Measurements from ENCODE around the gene SLC38A8.

Gene SLC38A8

DNA sequence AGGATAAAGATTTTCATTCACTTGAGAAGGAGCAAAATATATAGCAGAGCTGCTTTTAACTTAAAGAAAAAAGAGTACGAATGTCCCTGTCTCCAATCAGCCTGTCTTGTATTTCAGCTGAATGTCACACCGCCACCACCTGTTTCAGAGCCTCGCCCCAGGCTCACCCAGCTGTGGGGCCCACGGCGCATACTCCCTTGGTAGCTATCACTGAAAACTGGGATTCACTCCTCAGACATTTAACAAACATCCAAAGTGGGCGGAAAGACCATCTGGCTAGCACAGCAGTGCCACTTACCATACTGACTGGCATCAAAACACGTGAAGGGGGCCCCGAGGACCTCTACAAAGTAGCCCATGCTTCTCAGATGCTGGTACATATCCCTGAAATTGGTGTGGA lies 25.4 kb upstream of the SLC38A8 start:
- no peak for DNase-seq

DNA sequence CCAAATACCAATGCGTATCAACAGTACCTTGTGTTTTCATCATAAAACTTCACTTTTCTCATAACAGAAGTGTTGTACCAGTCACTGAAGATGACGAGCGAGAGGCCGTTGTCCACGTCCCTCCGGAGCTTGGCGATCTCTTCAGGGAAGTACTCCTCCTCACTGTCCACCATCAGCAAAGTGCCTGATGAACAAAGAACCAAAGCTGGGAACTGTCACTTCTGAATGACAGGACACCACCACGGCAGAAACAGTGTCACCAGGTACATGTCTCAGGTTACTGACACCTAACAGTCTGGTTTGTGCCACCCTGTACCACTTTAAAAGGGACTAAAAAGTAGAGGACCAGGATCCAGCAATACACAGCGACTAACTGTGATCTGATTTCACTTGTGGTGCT lies 25.0 kb upstream of the SLC38A8 start:
- DNase-seq, result no peak

DNA sequence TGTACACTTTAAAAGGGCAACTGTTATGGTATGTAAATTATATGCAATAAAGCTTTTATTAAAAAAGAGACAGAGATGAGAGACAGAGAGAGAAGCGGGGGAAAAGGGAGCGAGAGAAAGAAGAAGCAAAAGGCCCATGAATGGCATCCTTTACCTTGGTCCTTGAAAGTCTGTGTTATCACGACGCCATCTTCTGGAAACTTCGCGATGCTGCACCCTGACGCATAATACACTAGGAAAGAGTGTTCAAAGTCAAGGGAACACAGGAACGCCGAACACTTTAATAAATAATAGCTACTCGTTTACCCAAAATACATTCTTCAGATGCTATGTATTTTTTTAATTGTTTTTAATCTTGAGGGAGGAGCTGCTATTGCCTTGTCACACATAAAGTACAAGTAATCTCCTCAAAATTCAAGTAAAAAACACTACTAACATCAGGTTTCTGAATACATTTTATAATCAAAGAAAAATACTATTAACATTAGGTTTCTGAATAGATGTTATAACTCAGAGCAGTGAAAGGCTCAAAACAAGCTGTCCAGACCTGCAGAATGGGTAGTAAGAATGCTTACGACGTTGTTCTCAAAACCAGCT lies 23.0 kb upstream of the SLC38A8 start:
- DNase-seq, result peak; percentile 21 to 27

DNA sequence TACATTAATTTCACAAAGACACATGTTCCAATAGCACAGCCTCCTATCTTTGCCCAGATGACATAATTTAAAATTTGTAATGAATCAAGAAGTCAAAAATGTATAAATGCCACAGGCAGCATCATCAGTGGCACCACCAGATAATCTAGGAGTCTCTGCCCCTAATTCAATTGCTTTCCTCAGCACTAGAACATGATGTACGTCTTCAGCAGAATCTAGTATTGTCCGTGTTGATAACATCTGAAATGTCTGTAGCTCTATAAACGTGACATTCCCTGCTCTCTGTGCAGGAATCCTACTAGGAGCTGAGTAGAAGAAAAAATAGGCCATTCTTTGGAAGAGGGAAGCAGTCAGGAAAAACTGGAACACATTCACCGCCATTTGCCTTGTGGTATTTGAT lies 21.4 kb upstream of the SLC38A8 start:
- no peak for DNase-seq

DNA sequence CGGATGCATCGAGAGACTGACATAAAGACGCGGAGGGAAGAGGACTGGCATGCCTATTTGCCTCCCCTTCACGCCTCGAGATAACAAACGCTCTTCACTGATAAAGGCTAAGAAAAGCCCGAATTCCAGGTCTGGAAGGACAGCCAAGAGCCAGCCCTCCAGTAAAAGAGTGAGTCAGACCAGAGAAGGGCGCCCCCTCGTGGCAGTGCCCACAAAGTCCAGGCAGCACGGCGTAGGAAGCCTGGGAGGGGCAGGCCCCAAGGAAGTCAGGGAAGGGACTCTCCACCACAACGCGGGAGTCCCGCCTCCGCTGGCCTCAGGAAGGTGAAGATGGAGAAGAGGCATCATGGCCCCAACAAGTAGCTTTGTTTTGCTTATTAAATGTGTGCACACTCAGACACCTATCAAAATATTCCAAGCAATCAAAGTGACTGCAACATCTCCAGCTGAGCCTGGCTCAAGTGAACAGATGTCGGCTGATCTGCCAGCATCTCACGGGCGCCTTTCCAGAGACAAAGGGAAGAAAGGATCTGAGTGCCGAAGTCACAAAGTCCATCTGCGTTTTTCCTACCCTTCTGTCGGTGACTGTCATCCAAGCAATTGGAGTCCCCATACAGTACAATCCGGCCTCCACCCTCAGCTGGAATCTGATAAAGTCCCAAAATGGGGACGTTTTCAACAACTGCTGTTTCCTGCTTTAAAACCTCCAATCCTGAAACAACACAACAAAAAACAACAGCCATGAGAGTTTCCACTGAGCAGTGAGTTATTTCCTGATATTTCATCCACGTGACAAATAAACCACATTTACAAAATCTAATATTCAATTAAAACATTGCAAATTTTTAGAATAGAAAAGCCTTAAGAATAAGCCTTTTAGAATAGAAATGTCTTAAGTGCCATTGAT lies 20.4 kb upstream of the SLC38A8 start:
- DNase-seq, result peak; percentile 32 to 47

DNA sequence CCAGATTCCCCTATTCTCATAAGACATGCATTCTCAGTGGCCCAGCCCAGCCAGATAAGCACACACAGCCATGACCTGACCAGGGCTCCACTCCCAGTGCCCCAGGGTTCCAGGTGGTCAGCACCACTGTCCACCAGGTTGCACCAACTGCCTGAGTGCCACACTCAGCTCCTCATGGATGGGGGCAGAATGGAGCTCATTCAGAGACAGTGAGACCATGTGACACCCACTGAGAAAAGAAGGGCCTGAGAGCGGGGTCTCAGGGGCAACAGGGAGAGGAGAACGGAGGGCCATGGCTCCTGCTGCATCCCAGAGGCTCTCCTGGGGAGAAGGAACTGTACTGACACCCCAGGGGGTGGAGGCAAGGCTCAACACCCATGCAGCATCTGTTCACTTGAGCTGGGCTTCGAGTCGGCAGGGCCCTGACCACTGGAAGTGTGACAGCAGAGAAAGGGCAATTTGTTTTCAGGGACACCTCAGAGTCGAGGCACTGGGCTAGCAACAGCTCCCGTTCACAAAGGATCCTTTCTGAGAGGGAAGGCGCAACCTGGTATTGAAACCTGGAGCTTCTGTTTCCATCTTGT lies 18.7 kb upstream of the SLC38A8 start:
- DNase-seq, result no peak

DNA sequence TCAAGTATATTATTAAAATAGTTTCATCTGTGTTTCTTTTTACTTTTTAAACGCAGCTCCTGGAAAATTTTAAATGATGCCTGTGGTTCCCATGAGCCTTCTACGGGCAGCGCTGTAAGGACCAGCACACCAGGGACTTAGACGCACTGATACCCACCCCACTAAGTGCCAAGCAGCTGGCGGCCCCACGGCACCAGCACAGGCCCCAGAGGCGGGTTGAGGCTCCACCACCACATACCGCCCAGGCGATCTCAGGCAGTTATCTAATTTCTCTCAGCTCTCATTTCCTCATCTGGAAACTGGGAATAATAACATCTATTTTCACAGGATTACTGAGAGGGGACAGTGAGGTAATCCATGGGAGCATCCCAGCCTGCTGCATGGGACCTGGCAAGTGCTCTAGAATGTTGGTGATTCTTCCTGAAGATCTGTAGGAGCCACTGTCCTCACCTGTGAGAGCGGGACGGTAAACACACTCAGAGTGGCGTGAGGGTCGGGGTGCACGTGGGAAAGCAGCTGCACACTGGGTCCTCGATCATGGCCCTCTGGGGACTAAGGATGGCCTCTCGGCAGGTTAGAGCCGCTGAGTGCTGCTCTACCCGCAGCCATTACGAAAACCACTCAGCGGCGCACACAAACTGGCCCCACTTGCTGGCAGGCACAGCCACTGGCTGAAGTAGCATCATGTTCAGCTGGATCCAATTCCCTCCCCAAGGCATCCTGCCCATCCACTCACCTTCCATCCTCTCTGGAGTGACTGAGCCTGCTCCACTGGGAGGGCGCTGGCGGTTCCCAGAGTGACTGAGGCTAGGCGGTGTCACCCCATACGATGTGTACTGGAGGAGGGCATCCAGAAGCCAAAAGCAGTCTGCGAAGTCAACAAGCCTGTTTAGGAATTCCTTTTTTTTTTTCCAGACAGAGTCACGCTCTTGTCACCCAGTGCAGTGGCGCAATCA lies 17.6 kb upstream of the SLC38A8 start:
- no peak for DNase-seq

DNA sequence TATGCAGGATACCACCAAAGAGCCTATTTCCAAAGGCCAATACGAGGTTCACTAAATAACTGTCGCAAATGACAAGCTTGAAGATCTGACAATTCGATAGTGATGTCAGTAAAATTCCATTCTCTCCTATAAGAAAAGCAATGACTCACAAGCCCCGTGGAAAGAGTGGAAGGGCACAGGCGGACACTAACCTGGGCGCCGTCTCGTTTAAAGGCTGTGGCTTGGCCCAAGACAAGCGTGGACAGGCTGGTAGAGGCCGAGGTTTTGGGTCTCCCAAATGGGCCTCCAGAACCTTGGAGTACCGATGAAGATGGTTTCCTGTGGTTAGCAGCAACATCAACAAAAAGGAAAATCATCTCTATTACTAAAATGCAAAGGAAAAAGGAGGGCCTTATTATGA lies 16.5 kb upstream of the SLC38A8 start:
- DNase-seq, result no peak

DNA sequence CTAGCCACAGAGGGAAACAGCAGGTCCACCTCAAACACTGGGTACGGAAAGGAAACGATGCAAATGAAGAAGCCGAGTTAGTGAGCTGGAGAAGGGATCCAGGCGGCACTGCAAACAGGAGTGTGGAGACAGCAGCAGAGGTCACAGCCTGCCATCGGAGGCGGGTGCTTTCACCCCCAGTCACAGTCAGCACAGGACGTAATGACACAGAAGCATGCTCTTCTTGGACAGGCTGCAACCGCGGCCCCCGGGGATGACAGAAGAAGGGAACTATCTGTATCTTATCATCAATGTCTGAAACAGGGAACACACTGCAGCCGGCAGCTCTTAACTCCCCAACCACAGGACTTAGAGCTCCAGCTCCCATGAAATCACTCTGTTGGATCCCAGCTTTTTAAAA lies 16.1 kb upstream of the SLC38A8 start:
- no peak for DNase-seq

DNA sequence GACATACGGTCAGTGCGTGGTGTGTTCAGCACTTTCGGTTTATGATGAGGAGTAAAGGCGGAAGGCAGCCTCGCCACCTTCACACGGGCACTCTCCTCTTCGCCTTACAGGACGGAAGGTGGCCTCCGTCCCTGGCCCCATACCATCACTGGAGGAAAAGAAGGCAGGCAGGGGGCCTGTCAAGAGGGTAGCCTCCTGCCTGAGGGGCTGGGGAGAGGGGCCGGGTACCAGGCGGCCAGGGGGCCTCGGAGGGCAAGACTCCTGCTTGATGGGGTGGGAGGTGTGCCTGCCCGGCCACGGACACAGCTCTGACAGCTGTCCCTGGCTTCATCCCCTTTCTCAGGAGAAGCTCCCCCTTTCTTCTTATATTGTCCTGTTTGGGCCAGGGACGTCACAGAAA lies 15.6 kb upstream of the SLC38A8 start:
- DNase-seq, result no peak

DNA sequence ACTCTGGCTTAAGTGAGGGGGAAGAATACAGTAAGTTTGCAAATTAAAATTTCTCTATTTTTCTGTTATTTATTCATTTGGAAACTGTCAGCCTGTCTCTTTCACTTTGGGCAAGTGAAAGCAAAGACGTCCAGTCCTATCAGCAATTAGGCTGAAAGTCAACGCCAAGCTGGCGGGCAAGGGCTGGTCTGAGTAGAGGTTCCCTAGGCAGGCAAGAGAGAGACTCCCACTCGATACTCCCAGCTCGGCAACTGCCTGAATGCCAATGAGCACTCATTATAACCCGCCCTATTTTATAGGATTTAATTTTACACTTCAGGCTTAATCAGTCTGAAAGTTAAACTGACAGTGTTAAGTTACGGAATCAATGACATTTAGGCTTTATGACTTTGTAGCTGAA lies 14.3 kb upstream of the SLC38A8 start:
- no peak for DNase-seq

DNA sequence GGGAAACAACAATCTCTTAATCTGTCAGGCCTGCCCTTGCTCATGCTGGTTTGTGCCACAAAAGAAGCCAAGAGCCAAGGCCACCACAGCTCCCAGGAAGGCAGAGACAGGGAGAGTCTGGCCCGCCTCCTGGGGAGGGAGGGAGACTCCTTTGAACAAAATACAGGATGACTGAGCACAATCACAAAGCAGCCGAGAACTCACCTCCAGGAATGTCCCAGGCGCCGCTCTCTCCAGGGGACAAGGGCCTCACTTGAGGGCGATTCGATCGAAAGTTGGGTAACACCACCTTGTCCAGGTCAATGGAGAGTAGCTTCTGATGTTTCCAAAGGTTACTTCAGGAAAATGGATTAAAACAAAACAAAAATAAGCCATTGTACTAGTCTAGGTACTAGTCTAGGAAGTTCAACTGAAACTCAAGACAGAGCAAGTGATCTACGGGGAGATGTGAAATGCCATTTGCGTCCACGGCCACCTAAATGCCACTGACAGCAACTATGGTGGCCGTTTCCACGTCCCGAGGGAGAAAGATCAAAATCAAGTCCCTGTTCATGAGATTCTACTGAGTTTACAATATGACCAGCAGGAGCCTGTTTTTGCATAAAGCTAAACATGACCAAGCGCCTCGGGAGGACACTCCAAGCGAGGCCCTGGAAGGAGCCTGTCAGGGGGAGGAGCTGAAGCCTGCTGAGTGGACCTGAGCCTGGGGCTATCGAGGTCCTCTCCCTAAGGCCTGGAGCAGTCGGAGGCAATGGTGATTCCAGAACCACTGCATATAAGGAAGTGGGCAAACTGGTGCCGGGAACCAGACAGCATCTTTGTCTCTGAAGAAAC lies 13.4 kb upstream of the SLC38A8 start:
- no peak for DNase-seq

DNA sequence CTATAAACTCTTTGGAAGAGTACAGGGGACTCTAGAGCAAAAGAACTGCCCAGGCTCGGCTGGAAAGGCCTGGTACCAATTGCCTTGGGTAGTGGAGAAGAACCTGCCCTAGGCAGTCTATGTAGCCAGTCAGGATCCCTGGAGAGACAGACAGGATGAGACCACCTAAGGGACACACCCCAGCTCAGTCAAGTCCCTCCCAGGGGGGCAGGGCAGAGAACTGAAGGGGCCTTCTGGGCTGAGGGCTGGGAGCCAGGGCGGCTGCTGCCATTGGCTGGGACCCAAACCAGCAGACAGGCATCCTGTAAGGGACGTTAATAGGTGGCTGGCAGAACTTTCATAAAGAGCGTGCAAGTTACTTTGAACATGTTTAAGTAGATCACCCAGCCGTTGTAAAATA lies 12.8 kb upstream of the SLC38A8 start:
- no peak for DNase-seq

DNA sequence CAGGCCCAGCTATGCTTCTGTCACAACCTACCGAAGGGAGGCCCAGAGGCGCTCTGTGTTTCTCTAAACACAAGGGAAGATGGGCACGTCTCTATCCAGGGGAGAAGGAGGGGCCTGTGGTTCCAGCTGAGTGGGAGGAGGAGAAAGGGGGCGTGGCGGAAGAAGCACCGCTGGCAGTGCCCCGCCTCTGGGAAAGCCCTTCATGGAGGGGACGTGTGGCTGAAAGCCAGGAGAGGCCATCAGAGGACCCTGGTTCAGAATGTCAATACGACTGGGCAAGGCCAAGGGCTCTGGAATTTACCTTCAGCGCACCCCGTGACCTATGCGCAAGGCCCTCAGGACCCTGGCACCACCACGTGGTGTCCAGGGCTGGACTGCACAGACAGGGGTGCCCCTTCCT lies 12.3 kb upstream of the SLC38A8 start:
- DNase-seq, result no peak

DNA sequence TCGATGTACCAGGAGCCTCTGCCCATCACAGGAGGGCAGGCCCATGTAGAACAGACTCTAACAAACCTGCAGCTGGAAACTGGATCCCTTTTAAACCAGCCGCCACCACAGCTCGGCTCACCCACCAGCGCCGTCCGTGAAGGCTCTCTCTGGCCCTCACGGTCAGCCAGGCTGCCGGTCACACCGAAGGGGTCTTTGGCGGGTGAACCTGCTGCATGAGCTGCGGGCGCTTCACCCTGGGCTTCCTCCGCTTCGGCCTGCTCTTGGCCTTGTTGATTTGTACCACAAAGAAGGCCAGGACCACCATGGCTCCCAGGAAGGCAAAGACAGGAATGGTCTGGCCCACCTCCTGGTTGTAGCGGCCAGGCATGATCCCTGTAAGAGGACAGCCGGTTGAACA lies 11.7 kb upstream of the SLC38A8 start:
- DNase-seq, result no peak

DNA sequence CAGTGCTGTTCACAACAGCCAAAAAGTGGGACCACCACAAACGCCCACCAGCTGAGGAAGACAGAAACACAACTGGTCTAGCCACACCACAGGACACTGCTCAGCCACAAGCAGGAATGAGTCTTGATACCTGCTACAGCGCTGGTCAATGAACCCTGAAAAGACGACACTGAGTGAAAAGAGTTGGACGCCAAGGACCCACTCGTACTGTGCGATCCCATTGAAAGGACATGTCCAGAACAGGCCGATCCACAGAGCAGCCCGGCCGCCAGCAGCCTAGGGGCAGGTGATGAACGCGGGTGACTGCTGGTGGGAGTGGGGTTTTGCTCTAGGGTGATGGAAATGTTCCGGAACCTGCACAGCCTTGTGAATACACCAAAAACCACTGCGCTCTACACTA lies 10.6 kb upstream of the SLC38A8 start:
- no peak for DNase-seq

DNA sequence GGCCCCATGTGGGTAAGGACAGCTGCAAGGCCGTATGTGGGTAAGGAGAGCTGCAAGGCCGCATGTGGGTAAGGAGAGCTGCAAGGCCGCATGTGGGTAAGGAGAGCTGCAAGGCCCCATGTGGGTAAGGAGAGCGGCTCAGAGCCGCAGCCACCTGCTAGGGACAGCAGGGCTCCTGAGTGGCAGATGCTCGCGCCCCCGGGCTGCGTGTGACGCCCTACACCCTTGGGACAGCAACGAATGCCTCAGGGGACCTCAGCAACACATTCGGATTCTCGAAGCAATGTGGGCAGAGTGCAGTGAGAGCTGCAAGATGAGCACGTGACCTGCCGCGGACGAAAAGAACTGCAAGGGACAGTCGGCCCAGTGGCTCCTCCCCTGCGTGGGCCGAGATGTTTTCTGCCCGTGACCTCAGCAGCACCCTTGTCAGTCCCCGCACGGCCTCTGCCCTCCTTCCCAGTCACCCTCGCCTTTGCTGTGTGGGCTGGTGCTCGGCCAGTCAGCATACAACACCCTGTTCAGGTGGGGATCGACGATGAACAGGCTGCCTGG lies 9.6 kb upstream of the SLC38A8 start:
- DNase-seq, result no peak

DNA sequence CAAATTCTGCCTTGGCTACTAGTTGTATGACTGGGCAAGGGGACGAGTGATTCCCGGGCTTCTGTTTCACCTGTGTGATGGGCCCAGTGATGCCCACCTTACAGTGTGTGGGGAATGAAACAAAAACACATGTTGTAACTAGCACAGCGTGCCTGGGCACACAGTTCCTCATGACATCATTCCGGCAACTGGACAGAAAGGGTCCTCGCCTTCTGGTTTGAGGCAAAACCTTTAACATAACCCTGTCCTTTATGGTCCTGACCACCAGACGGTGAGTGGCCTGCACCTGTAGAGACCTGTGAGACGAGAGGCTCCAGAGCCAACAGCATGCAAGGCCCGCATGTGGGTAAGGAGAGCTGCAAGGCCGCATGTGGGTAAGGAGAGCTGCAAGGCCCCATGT lies 7.7 kb upstream of the SLC38A8 start:
- no peak for DNase-seq

DNA sequence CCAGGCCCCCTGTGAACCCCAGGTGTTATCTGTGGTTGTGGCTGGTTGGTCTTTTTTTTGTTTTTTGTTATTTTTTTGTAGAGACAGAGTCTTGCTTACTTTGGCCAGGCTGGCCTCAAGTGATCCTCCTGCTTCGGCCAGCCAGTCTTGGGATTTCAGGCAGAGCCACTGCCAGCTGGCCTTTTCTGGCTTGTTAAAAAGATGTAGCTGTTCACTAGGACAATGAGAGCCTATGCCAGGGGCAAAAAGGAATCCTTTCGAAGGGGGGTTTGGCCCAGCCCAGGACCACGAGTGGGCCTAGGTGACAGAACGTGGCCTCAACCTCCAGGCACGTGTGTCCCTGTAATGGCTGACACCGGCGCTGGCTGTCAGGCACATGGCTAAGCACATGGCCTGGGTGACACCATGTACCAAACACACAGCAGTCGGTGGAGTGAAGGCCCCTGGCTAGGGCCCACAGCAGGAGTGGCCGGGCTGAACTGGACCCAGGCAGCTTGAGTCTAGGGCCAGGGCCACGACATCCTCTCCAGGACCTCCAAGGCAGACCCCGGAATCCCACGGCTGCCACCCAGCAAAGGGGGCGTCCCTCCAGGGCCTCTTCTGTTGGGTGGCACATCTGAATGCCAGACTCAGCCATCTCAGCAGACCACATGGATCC lies 6.9 kb upstream of the SLC38A8 start:
- no peak for DNase-seq

DNA sequence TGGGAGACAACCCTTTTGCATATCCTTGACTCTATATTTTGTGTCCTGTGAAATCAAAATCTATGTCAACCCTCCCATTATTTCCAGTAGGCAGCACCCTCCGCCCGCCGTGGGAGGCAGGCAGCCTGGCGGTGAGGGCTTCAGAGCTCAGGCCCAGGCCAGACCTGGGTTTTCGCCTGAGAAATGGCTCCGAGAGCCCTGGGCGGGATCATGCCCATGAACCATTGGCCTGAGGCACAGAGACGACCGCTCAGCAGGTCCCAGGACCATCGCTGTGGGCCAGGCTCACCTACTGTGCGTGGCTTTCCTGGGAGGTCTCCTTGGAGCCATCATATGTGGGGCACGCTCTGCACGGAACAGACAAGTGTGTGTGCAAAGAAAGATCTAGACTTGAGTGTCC lies 6.3 kb upstream of the SLC38A8 start:
- no peak for DNase-seq

DNA sequence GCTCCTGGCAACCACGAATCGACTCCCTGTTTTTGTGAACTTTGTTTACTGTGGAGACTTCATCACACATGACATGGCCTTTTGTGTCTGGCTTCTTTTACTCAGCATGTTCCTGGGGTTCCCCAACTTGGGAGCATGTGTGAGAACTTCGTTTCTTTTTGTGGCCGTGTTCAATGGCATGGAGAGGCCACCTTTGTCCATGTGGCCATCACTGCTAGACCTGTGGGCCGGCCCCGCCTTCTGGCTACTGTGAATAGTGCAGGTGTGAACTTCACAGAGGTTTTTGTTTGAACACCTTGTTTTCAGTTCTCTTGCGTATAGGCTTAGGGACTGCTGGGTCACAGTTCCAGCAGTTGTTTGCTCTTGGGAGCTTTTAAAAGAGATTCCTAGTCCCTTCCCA lies 5.7 kb upstream of the SLC38A8 start:
- no peak for DNase-seq

All from AML-193 (cell line).